Stimulated activated CD8-positive, alpha-beta memory T cell treated with anti-CD3 and anti-CD28 coated beads, Interleukin-15, amount 100 ng/mL, for 24 hours (primary cell): ENCODE results near the gene SLC6A19.
"Not testable (repeated sequence)": the region's sequence is repeated elsewhere in the genome, so short reads cannot be mapped to it uniquely, and the experiment has no call there.

Experiments
- DNase-seq: peaks from one replicate; pipeline ENCODE4 v3.0.0-alpha.2; 2020; ENCODE audit warnings: low read depth

SLC6A19 gene

GRCh38 chr5:1267464-1267863, 66.1 kb downstream of the SLC6A19 start:
- not testable (repeated sequence) for DNase-seq

GRCh38 chr5:1268056-1268455, 66.7 kb downstream of the SLC6A19 start:
- DNase-seq: no peak

- no peak for DNase-seq
Measured at GRCh38 chr5:1268666-1269065, 67.3 kb downstream of the SLC6A19 start.

GRCh38 chr5:1270426-1270825, 69.0 kb downstream of the SLC6A19 start:
- DNase-seq: no peak

GRCh38 chr5:1270933-1271914, 69.8 kb downstream of the SLC6A19 start:
- no peak for DNase-seq

- DNase-seq: no peak
Measured at GRCh38 chr5:1272201-1272600, 70.8 kb downstream of the SLC6A19 start.

- DNase-seq: no peak
Measured at GRCh38 chr5:1273745-1274144, 72.3 kb downstream of the SLC6A19 start.

GRCh38 chr5:1274471-1274870, 73.1 kb downstream of the SLC6A19 start:
- DNase-seq: no peak
